Erythroblast (primary cell): ENCODE data around the gene EOLA1.

ENCODE experiments used
- GATA1 ChIP-seq: IDR thresholded peaks from 2 replicates; pipeline ENCODE4 v1.6.1; 2011; ENCODE audit warnings: low read depth, mild to moderate bottlenecking, control low read depth, low read length, moderate library complexity
- POLR2A ChIP-seq: IDR thresholded peaks from 2 replicates; pipeline ENCODE4 v1.6.1; 2011; ENCODE audit warnings: mild to moderate bottlenecking, low read length

GRCh38 chrX:149572743-149573142 lies 31.9 kb downstream of the EOLA1 start:
- TF ChIP-seq POLR2A: no peak
- no peak for TF ChIP-seq GATA1
